Keratinocyte (primary cell): Measurements from ENCODE around the gene POP7. TPM values are rescaled to one million over a fixed set of nuclear protein-coding genes. Genes with fewer than 3 reads are reported as not detected.

Experiments
- DNase-seq: peaks from one replicate; pipeline ENCODE4 v3.0.0-alpha.2; 2011; ENCODE audit warnings: low read depth, missing footprints, low spot score
- FAIRE-seq: peaks from 2 replicates; lab custom pipeline; 2011; peaks lifted over from hg19 to GRCh38; lab: Jason Lieb, UNC
- H2AFZ ChIP-seq: 2 replicates; pipeline ENCODE4 v1.6.0; 2012; ENCODE audit warnings: low read length, control low read depth, inconsistent platforms; ENCODE audit not compliant: control insufficient read depth
- H3K27ac ChIP-seq: 2 replicates; pipeline ENCODE4 v1.5.1; 2011; ENCODE audit warnings: low read length; ENCODE audit not compliant: control insufficient read depth, insufficient read depth
- H3K27me3 ChIP-seq: 3 replicates; pipeline ENCODE4 v1.6.0; 2011; ENCODE audit warnings: low read length; ENCODE audit not compliant: control insufficient read depth, insufficient read depth; ENCODE audit errors: extremely low read depth
- H3K36me3 ChIP-seq, 2 experiments: 2 replicates in 1 of 2; 3 replicates in 1 of 2; pipeline ENCODE4 v1.5.1; 2011; ENCODE audit warnings: low read length in 2 of 2, mild to moderate bottlenecking in 1 of 2; ENCODE audit not compliant: control insufficient read depth in 2 of 2, insufficient read depth in 2 of 2; ENCODE audit errors: extremely low read depth in 1 of 2
- H3K4me1 ChIP-seq: 3 replicates; pipeline ENCODE4 v1.5.1; 2011; ENCODE audit warnings: low read length; ENCODE audit not compliant: control insufficient read depth, insufficient read depth; ENCODE audit errors: extremely low read depth
- H3K4me2 ChIP-seq: 3 replicates; pipeline ENCODE4 v1.6.0; 2011; ENCODE audit warnings: low read depth, low read length; ENCODE audit not compliant: control insufficient read depth, insufficient read depth; ENCODE audit errors: extremely low read depth
- H3K4me3 ChIP-seq, 3 experiments: fragments of 200-600 bp in 1 of 3; sonication (generic) in 1 of 3; 2 replicates in 2 of 3; 3 replicates in 1 of 3; pipeline ENCODE4 v1.5.1; 2011 to 2016; ENCODE audit warnings: low read length in 3 of 3, mild to moderate bottlenecking in 3 of 3, control low read depth in 2 of 3, inconsistent platforms in 1 of 3, low read depth in 1 of 3, mixed read lengths in 1 of 3, mixed run types in 1 of 3, moderate library complexity in 1 of 3; ENCODE audit not compliant: control insufficient read depth in 2 of 3, insufficient read depth in 2 of 3; ENCODE audit errors: extremely low read depth in 1 of 3
- H3K79me2 ChIP-seq: 2 replicates; pipeline ENCODE4 v1.6.0; 2012; ENCODE audit warnings: low read length; ENCODE audit not compliant: control insufficient read depth, insufficient read depth
- H3K9ac ChIP-seq: 3 replicates; pipeline ENCODE4 v1.6.0; 2011; ENCODE audit warnings: low read length; ENCODE audit not compliant: control insufficient read depth, insufficient read depth; ENCODE audit errors: extremely low read depth
- H3K9me1 ChIP-seq: 3 replicates; pipeline ENCODE4 v1.6.0; 2011; ENCODE audit warnings: low read length; ENCODE audit not compliant: control insufficient read depth, insufficient read depth; ENCODE audit errors: extremely low read depth
- H3K9me3 ChIP-seq: 2 replicates; pipeline ENCODE4 v1.5.1; 2012; ENCODE audit warnings: low read depth, low read length; ENCODE audit not compliant: control insufficient read depth
- H4K20me1 ChIP-seq: 3 replicates; pipeline ENCODE4 v1.6.0; 2011; ENCODE audit warnings: low read length; ENCODE audit not compliant: control insufficient read depth, insufficient read depth; ENCODE audit errors: extremely low read depth
- CTCF ChIP-seq, 3 experiments: IDR thresholded peaks in 1 of 3; conservative IDR thresholded peaks in 1 of 3; optimal IDR thresholded peaks in 1 of 3; 2 replicates in 2 of 3; 3 replicates in 1 of 3; pipeline versions ENCODE3 to v1.5.1; 2011; ENCODE audit warnings: low read length in 3 of 3, mild to moderate bottlenecking in 3 of 3, moderate library complexity in 2 of 3, control low read depth in 1 of 3, inconsistent platforms in 1 of 3; ENCODE audit not compliant: insufficient read depth in 2 of 3; ENCODE audit errors: extremely low read depth in 1 of 3
- EZH2 ChIP-seq: IDR thresholded peaks from one replicate; pipeline ENCODE4 v1.6.1; 2012; ENCODE audit warnings: inconsistent platforms, mild to moderate bottlenecking, low read length, moderate library complexity
- dilution Hi-C: fragments of 300-500 bp; cut with MboI; formaldehyde crosslinking; loops from one replicate; pipeline ENCODE4 v1.7.0; 2020; ENCODE audit warnings: low sequenced_read_pairs; ENCODE audit not compliant: extremely low pct_ligation_motif_present
- polyA plus RNA-seq, 5 experiments: library from polyadenylated mRNA; depleted of rRNA in 3 of 5; stranded (reverse) in 3 of 5; stranded (forward) in 1 of 5; unstranded in 1 of 5; fragments of >200 nt; gene quantifications; 1 replicate in 1 of 5; 2 replicates in 3 of 5; 3 replicates in 1 of 5; pipeline versions ENCODE4 v1.2.1 to v1.2.3, GENCODE V29; 2011 to 2012; ENCODE audit warnings: missing spikeins in 2 of 5, low read depth in 1 of 5, low replicate concordance in 1 of 5

Gene POP7
- polyA plus RNA-seq, 1 donor (not counting 4 experiments of a cell fraction or from before 2014, with no cell fraction given) = 37.8 TPM

GRCh38 chr7:100730136-100730800 is 24.3 kb downstream of the POP7 start:
- H3K9me3 ChIP-seq = no peaks in the 10 kb centered on the region
- dilution Hi-C loops = no loop called here
- H3K9ac ChIP-seq = no peak overlapping the region
- peaks cover 13% of the 10 kb centered on the region for H3K4me1 ChIP-seq
- no peaks in the 10 kb centered on the region for H4K20me1 ChIP-seq
- no peak overlapping the region for H3K4me3 ChIP-seq
- H3K27ac ChIP-seq = no peak overlapping the region
- no peaks in the 10 kb centered on the region for H3K9me1 ChIP-seq
- no peak for FAIRE-seq
- H3K79me2 ChIP-seq = no peaks in the 10 kb centered on the region
- no peak for DNase-seq
- H3K27me3 ChIP-seq = no peaks in the 10 kb centered on the region
- H3K36me3 ChIP-seq = no peaks in the 10 kb centered on the region
- no peak overlapping the region for H2AFZ ChIP-seq
- no peak for TF ChIP-seq CTCF (optimal IDR thresholded peaks at IDR 0.05 in 1 of 3, IDR thresholded peaks at IDR 0.05 in 1 of 3, conservative IDR thresholded peaks at IDR 0.05 in 1 of 3; ENCODE audit: extremely low read depth in 1 of 3, insufficient read depth in 2 of 3, low read length in 3 of 3)
- TF ChIP-seq EZH2 = no peak
- no peak overlapping the region for H3K4me2 ChIP-seq

GRCh38 chr7:100731937-100732636 is 26.2 kb downstream of the POP7 start:
- H3K4me1 ChIP-seq = no peaks in the 10 kb centered on the region
- H3K9me3 ChIP-seq = no peaks in the 10 kb centered on the region
- FAIRE-seq (no peak), DNase-seq (no peak)
- dilution Hi-C loops = no loop called here
- no peak for TF ChIP-seq CTCF (optimal IDR thresholded peaks at IDR 0.05 in 1 of 3, IDR thresholded peaks at IDR 0.05 in 1 of 3, conservative IDR thresholded peaks at IDR 0.05 in 1 of 3; ENCODE audit: extremely low read depth in 1 of 3, insufficient read depth in 2 of 3, low read length in 3 of 3)
- TF ChIP-seq EZH2 = no peak
- H3K4me3 ChIP-seq = no peak overlapping the region
- H2AFZ ChIP-seq = no peak overlapping the region
- H3K4me2 ChIP-seq = no peak overlapping the region
- no peaks in the 10 kb centered on the region for H4K20me1 ChIP-seq
- H3K27me3 ChIP-seq = no peaks in the 10 kb centered on the region
- no peaks in the 10 kb centered on the region for H3K79me2 ChIP-seq
- no peak overlapping the region for H3K9ac ChIP-seq
- no peak overlapping the region for H3K27ac ChIP-seq
- H3K36me3 ChIP-seq = no peaks in the 10 kb centered on the region
- H3K9me1 ChIP-seq = no peaks in the 10 kb centered on the region
